Loucy (cell line): ENCODE results near the gene EPHB1.

Source experiments
- H2AFZ ChIP-seq: fragments of 200-600 bp; sonication (generic); 2 replicates; pipeline ENCODE4 v1.6.0; 2016; ENCODE audit warnings: antibody characterized with exemption, mild to moderate bottlenecking, low read length, moderate library complexity
- H3F3A ChIP-seq: fragments of 200-600 bp; 2 replicates; pipeline ENCODE4 v1.6.0; 2016; ENCODE audit warnings: antibody characterized with exemption, low read depth, mild to moderate bottlenecking
- H3K27me3 ChIP-seq: fragments of 200-600 bp; sonication (generic); 2 replicates; pipeline ENCODE4 v1.6.1; 2014; ENCODE audit warnings: low read length, mild to moderate bottlenecking; ENCODE audit not compliant: insufficient read depth, poor library complexity, severe bottlenecking
- H3K36me3 ChIP-seq: fragments of 200-600 bp; sonication (generic); 2 replicates; pipeline ENCODE4 v1.6.1; 2016; ENCODE audit warnings: low read length; ENCODE audit not compliant: insufficient read depth
- H3K4me1 ChIP-seq: fragments of 200-600 bp; sonication (generic); 2 replicates; pipeline ENCODE4 v1.5.1; 2014; ENCODE audit warnings: low read length, mild to moderate bottlenecking; ENCODE audit not compliant: insufficient read depth, poor library complexity, severe bottlenecking
- H3K4me2 ChIP-seq: fragments of 200-600 bp; sonication (generic); 2 replicates; pipeline ENCODE4 v1.6.0; 2014; ENCODE audit warnings: antibody characterized with exemption, low read length, low read depth, mild to moderate bottlenecking; ENCODE audit not compliant: poor library complexity, severe bottlenecking
- H3K4me3 ChIP-seq: fragments of 200-600 bp; sonication (generic); 2 replicates; pipeline ENCODE4 v1.5.1; 2014; ENCODE audit warnings: low read length, mild to moderate bottlenecking, mixed read lengths; ENCODE audit not compliant: poor library complexity, severe bottlenecking
- H3K79me2 ChIP-seq: fragments of 200-600 bp; sonication (generic); 2 replicates; pipeline ENCODE4 v1.6.1; 2014; ENCODE audit warnings: low read length; ENCODE audit not compliant: insufficient read depth
- H3K9ac ChIP-seq: fragments of 200-600 bp; sonication (generic); 2 replicates; pipeline ENCODE4 v1.6.0; 2014; ENCODE audit warnings: mild to moderate bottlenecking, low read depth, low read length, moderate library complexity; ENCODE audit not compliant: poor library complexity, severe bottlenecking
- H3K9me2 ChIP-seq: fragments of 200-600 bp; sonication (generic); replicated peaks from 2 replicates; pipeline ENCODE4 v1.6.1; 2016; ENCODE audit warnings: low read depth, low read length, mixed read lengths
- H3K9me3 ChIP-seq: fragments of 200-600 bp; sonication (generic); 2 replicates; pipeline ENCODE4 v1.6.1; 2014; ENCODE audit warnings: mild to moderate bottlenecking, antibody characterized with exemption, low read length, low read depth; ENCODE audit not compliant: insufficient read depth
- H4K20me1 ChIP-seq: fragments of 200-600 bp; sonication (generic); 2 replicates; pipeline ENCODE4 v1.6.0; 2014; ENCODE audit warnings: antibody characterized with exemption, low read length, mild to moderate bottlenecking; ENCODE audit not compliant: insufficient read depth, poor library complexity, severe bottlenecking
- CTCF ChIP-seq: fragments of 200-600 bp; sonication (generic); conservative IDR thresholded peaks from 2 replicates; pipeline ENCODE4 v1.5.1; 2014; ENCODE audit warnings: mild to moderate bottlenecking, antibody characterized with exemption, low read length
- EZH2phosphoT487 ChIP-seq: fragments of 200-600 bp; IDR thresholded peaks from 2 replicates; pipeline ENCODE4 v1.6.1; 2018; ENCODE audit warnings: antibody characterized with exemption, mild to moderate bottlenecking, moderate library complexity, borderline replicate concordance

The EPHB1 gene

DNA sequence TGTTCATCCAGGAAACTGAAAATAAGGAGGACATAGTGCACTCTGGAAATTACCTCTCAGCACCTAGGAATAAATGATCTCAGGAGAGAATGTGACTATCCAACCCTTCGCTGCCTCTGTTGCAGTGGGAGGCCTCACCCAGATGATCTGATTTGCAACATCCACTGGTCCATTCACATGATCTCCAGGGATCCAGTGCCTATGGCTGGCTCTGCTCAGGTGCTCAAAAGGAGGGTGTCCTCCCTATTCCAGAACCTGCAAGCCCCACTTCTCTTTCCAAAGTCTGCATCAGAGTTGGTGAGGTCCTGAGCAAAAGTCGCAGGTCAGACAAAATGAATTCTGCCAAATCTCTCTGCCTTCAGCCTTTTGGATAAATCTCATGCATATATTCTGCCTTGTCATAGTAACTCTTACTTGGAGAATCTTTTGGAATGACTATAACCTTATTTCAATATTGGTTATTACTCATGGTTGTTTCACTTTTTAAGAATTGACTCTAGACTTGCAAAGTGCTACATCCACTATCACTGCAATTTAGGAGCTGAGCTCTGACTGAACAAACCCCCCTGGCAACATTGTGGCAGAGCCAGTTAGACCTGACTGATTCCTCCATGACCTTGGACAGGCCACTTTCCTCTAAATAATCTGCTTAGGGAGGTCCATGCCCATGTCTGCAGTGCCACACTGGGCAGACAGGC lies 295.1 kb downstream of the EPHB1 start:
- Histone ChIP-seq H3K9me3 (no peaks in the 10 kb centered on the region), H3K4me3 (no peak overlapping the region), H3K9me2 (no peaks in the 10 kb centered on the region), H3K9ac (no peak overlapping the region), H4K20me1 (no peaks in the 10 kb centered on the region), H3F3A (no peaks in the 10 kb centered on the region), H3K4me2 (no peak overlapping the region), H3K4me1 (no peaks in the 10 kb centered on the region), H3K36me3 (no peaks in the 10 kb centered on the region), H3K27me3 (no peaks in the 10 kb centered on the region), H2AFZ (no peak overlapping the region), H3K79me2 (no peaks in the 10 kb centered on the region)
- no peak for TF ChIP-seq CTCF
- TF ChIP-seq EZH2phosphoT487, result no peak

- Histone ChIP-seq H3K9ac (no peak overlapping the region), H3K79me2 (no peaks in the 10 kb centered on the region), H3K4me1 (no peaks in the 10 kb centered on the region), H3K4me3 (no peak overlapping the region), H3K36me3 (no peaks in the 10 kb centered on the region), H4K20me1 (no peaks in the 10 kb centered on the region), H3K9me2 (no peaks in the 10 kb centered on the region), H2AFZ (no peak overlapping the region), H3F3A (no peaks in the 10 kb centered on the region), H3K9me3 (no peaks in the 10 kb centered on the region), H3K27me3 (no peaks in the 10 kb centered on the region), H3K4me2 (no peak overlapping the region)
- TF ChIP-seq EZH2phosphoT487 (no peak), CTCF (no peak)
Measured at GRCh38 chr3:135091946-135092345, 296.9 kb downstream of the EPHB1 start.

DNA sequence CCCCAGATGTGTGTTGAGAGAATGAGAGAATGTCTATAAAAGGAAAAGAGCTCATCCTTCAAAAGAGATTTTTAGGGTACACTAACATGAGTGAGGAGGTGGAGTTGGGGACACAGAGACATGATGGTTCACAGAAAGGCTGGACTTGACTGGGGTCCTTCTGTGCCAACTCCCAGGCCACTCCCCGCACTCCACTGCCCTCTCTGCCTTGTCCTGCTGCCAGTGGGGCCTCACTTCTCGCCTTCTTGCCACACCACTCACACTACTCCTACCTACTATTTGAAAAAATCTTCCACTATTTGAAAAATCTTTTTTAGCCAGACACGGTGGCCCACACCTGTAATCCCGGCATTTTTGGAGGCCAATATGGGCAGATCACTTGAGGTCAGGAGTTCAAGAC lies 298.1 kb downstream of the EPHB1 start:
- H3K9me3 ChIP-seq, result no peaks in the 10 kb centered on the region
- no peaks in the 10 kb centered on the region for H3K27me3 ChIP-seq
- H3K79me2 ChIP-seq, result no peaks in the 10 kb centered on the region
- no peaks in the 10 kb centered on the region for H4K20me1 ChIP-seq
- TF ChIP-seq EZH2phosphoT487 (no peak), CTCF (no peak)
- H3K4me1 ChIP-seq, result no peaks in the 10 kb centered on the region
- no peak overlapping the region for H3K4me2 ChIP-seq
- H2AFZ ChIP-seq, result no peak overlapping the region
- no peak overlapping the region for H3K4me3 ChIP-seq
- H3F3A ChIP-seq, result no peaks in the 10 kb centered on the region
- no peaks in the 10 kb centered on the region for H3K9me2 ChIP-seq
- no peaks in the 10 kb centered on the region for H3K36me3 ChIP-seq
- H3K9ac ChIP-seq, result no peak overlapping the region
